Transverse colon (tissue), 4 donors: ENCODE results near the gene DCAF17. TPM values are rescaled to one million over a fixed set of nuclear protein-coding genes. Genes with fewer than 3 reads are reported as not detected.
A peak's percentile ranks its signal among the peaks of the same experiment; 100 is the strongest.
"Not testable (repeated sequence)": the region's sequence is repeated elsewhere in the genome, so short reads cannot be mapped to it uniquely, and the experiment has no call there.

Experiments
- DNase-seq: peaks from one replicate; pipeline ENCODE4 v3.0.0-alpha.2; 2019
- H3K27ac ChIP-seq, 4 donors: fragments of 200-600 bp; sonication (generic); 2 replicates each; pipeline ENCODE4 v1.5.1; 2016 to 2018; ENCODE audit warnings: inconsistent platforms in 4 of 4
- H3K27me3 ChIP-seq: fragments of 200-600 bp; sonication (generic); 2 replicates; pipeline ENCODE4 v1.5.1; 2017; ENCODE audit warnings: inconsistent platforms
- H3K36me3 ChIP-seq, 4 donors: fragments of 200-600 bp; sonication (generic); 2 replicates each; pipeline ENCODE4 v1.5.1; 2017 to 2019; ENCODE audit warnings: inconsistent platforms in 4 of 4
- H3K4me1 ChIP-seq, 4 donors: fragments of 200-600 bp; sonication (generic); 2 replicates each; pipeline ENCODE4 v1.5.1; 2017 to 2020; ENCODE audit warnings: inconsistent platforms in 4 of 4
- H3K4me3 ChIP-seq, 4 donors: fragments of 200-600 bp; sonication (generic); 1 replicate in 1 of 4; 2 replicates in 3 of 4; pipeline versions ENCODE4 v1.5.1 to v1.6.1; 2017 to 2019; ENCODE audit warnings: inconsistent platforms in 4 of 4
- H3K9me3 ChIP-seq, 2 donors: fragments of 200-600 bp; sonication (generic); 2 replicates each; pipeline ENCODE4 v1.5.1; 2017 to 2019; ENCODE audit warnings: inconsistent platforms in 2 of 2
- EP300 ChIP-seq: sonication (generic); formaldehyde crosslinking; IDR thresholded peaks from one replicate; pipeline ENCODE4 v1.6.1; 2017; ENCODE audit warnings: antibody characterized with exemption, low read depth
- POLR2A ChIP-seq: fragments of 450-650 bp; IDR thresholded peaks from one replicate; pipeline ENCODE4 v1.6.1; 2016; ENCODE audit warnings: antibody characterized with exemption, mild to moderate bottlenecking, moderate library complexity
- POLR2AphosphoS5 ChIP-seq, 3 donors: sonication (generic); formaldehyde crosslinking; IDR thresholded peaks; one replicate each; pipeline ENCODE4 v1.6.1; 2016; ENCODE audit warnings: antibody characterized with exemption in 3 of 3
- WGBS, 2 donors: methylation state at CpG; one replicate each; pipeline ENCODE4 v1.1.5; 2018; ENCODE audit warnings: low coverage in 1 of 2; 5-methylcytosine and 5-hydroxymethylcytosine counted together
- in situ Hi-C, 4 donors: fragments of 200-750 bp; cut with MboI; loops; one replicate each; pipeline versions ENCODE4 v1.15.0 to v1.15.1; 2017; ENCODE audit warnings: low sequenced_read_pairs in 3 of 4, low pct_ligation_motif_present in 1 of 4, low pct_unique_long_range_greater_than_20kb in 1 of 4
- intact Hi-C: fragments of 100-400 bp; cut with DNase I; formaldehyde crosslinking; loops from one replicate; pipeline ENCODE4 v1.15.1; 2023; ENCODE audit warnings: low total_unique reads
- total RNA-seq, 4 donors: library from RNA; depleted of rRNA; stranded (reverse); fragments of >200 nt; gene quantifications; one replicate each; pipeline ENCODE4 v1.1.0, GENCODE V29; 2016
- TF ChIP-seq, protein P1 (sequence below), 5 experiments: fragments of 200-600 bp in 3 of 5; fragments of 450-650 bp in 2 of 5; sonication (generic) in 3 of 5; IDR thresholded peaks; 1 replicate in 2 of 5; 2 replicates in 3 of 5; pipeline ENCODE4 v1.5.1; 2016 to 2017; ENCODE audit warnings: antibody characterized with exemption in 5 of 5, inconsistent platforms in 3 of 5, mild to moderate bottlenecking in 2 of 5, moderate library complexity in 1 of 5

The DCAF17 gene
- total RNA-seq, 4 donors from 2014 or later = 6.2 to 24.7 (median 19.2) TPM

DNA sequence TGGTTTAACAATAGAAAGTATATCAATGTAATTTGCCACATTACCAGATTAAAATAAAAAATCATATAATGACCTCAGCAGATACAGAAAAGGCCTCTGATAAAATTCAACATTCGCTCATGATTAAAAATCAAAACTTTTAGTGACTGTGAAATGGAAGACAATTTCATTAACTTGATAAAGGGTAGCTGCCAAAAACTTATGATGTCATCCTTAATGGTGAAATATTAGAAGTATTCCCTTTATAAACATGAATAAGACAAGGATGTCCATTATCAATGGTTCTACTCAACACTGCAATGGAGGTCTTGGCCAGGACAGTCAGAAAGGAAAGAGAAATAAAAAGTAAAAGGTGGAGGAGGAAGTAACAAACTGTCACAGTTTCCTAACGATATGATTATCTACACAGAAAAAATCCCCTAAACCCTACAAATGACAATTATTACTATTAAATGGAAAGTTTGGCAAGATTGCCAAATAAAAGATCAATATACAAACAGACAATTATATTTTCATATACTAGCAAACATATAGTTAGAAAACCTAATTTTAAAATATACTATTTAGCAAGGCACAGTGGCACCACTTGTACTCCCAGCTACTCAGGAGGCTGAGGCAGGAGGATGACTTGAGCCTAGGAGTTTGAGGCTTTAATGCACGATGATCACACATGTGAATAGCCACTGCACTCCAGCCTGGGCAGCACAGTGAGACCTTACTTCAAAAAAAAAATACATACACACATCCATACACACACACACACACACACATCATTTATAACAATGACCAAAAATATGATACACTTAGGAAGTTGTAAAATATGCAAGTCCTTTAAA lies 13.1 kb upstream of the DCAF17 start:
- H3K9me3 ChIP-seq = peaks cover 6% of the 10 kb centered on the region in 2 donors
- TF ChIP-seq EP300 (no peak), POLR2A (no peak), POLR2AphosphoS5 (IDR thresholded peaks at IDR 0.05) (no peak)
- TF ChIP-seq, protein P1, sequence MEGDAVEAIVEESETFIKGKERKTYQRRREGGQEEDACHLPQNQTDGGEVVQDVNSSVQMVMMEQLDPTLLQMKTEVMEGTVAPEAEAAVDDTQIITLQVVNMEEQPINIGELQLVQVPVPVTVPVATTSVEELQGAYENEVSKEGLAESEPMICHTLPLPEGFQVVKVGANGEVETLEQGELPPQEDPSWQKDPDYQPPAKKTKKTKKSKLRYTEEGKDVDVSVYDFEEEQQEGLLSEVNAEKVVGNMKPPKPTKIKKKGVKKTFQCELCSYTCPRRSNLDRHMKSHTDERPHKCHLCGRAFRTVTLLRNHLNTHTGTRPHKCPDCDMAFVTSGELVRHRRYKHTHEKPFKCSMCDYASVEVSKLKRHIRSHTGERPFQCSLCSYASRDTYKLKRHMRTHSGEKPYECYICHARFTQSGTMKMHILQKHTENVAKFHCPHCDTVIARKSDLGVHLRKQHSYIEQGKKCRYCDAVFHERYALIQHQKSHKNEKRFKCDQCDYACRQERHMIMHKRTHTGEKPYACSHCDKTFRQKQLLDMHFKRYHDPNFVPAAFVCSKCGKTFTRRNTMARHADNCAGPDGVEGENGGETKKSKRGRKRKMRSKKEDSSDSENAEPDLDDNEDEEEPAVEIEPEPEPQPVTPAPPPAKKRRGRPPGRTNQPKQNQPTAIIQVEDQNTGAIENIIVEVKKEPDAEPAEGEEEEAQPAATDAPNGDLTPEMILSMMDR (IDR thresholded peaks at IDR 0.05) = no peak
- no peak overlapping the region for H3K4me3 ChIP-seq
- no peaks in the 10 kb centered on the region for H3K36me3 ChIP-seq
- DNase-seq = no peak
- no peak overlapping the region for H3K27ac ChIP-seq
- H3K27me3 ChIP-seq = no peaks in the 10 kb centered on the region
- in situ Hi-C loops (loop anchor here (10.0 to 25.0 kb wide), 3 partner anchors 259 to 459 kb away; partner anchors contain the start of gene TLK1 (in 3 of the 4)), intact Hi-C loops (no loop called here)
- H3K4me1 ChIP-seq = no peaks in the 10 kb centered on the region
- WGBS, 2 donors = 74 to 84% methylated on average over 3 of the region's 3 CpGs

DNA sequence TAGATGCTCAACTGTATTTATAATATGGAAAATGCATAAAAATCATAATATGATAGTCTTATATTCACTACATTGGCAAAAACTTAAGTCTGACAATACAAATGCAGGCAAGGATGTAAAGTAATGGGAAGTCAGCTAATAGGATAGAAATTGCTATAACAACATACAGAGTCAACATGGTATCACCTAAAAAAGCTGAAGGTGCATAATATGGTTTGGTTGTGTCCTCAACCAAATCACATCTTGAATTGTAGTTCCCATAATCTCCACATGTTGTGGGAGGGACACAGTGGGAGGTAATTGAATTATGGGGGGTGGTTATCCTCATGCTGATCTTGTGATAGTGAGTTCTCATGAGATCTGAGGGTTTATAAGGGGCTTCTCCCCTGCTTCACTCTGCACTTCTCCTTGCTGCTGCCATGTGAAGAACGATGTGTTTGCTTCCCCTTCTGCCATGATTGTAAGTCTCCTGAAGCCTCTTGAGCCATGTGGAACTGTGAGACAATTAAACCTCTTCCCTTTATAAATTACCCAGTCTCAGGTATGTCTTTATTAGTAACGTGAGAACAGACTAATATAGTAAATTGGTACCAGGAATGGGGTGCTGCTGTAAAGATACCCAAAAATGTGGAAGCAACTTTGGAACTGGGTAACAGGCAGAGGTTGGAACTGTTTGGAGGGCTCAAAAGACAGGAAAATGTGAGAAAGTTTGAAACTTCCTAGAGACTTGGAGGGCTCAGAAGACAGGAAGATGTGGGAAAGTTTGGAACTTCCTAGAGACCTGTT lies 11.1 kb upstream of the DCAF17 start:
- 92% methylated on average over 2 of the region's 2 CpGs; no CpG with 5 or more reads in 1 of the 2 donors for WGBS, 2 donors
- in situ Hi-C loops = loop anchor here (10.0 to 25.0 kb wide), 3 partner anchors 261 to 461 kb away; partner anchors contain the start of gene TLK1 (in 3 of the 4)
- H3K36me3 ChIP-seq, H3K9me3 ChIP-seq, intact Hi-C loops, H3K4me3 ChIP-seq, H3K27me3 ChIP-seq, H3K4me1 ChIP-seq, DNase-seq, H3K27ac ChIP-seq: not testable (repeated sequence)

DNA sequence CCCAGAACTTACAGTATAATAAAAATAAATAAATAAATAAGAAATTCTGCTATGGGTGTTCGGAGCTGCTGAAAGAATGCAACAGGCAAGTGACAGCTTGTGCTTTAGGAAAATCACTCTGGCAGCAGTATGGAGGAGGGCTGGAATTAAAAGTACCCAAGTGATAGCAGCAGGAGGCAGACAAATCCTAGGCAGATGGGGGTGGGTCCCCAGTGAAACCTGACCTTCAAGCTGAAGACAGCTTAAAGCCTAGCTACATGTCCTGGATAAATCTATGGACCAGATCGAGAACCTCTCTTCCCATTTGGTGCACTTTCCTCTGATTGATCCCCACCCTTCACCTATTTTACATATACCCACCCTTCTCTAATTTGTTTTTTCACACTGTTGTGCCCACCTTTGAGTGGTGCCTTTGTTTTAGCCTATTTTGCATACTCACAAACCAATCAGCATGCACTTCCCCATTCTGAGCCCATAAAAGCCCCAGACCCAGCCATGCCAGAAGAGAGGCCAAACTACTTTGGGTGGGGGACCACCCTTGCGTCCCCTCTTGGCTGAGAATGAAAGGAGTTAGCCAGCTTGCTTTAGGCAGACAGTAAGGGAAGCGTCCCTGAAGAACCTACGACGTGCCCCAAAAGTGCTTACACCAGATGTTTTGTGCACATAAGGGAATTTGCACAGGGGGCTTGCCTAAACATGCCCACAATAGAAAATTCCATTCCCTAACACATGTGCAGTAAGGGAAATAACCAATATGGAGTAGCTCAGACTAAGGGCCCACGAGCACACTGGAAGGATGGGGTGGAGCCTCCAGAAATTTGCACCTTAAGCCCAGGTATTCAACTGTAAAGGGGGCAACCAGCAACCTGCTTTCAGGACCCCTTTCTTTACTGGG lies 3.3 kb upstream of the DCAF17 start:
- no peaks in the 10 kb centered on the region for H3K9me3 ChIP-seq
- intact Hi-C loops = loop anchor here (10.0 kb wide), 2 partner anchors 94 to 276 kb away; partner anchors contain the start of gene CYBRD1
- no peaks in the 10 kb centered on the region for H3K36me3 ChIP-seq
- no peaks in the 10 kb centered on the region for H3K27me3 ChIP-seq
- TF ChIP-seq, protein P1 (IDR thresholded peaks at IDR 0.05) = no peak
- TF ChIP-seq POLR2A (no peak), POLR2AphosphoS5 (IDR thresholded peaks at IDR 0.05) (no peak), EP300 (no peak)
- peak overlapping the region in 3 of 4 donors; percentile 28 to 98 (median 39) for H3K27ac ChIP-seq
- WGBS, 2 donors = 88 to 96% methylated on average over 1 to 7 of the region's 7 CpGs
- DNase-seq = no peak
- H3K4me3 ChIP-seq = no peak overlapping the region
- peaks cover 7 to 24% (median 13%) of the 10 kb centered on the region in 4 donors for H3K4me1 ChIP-seq
- in situ Hi-C loops = no loop called here

DNA sequence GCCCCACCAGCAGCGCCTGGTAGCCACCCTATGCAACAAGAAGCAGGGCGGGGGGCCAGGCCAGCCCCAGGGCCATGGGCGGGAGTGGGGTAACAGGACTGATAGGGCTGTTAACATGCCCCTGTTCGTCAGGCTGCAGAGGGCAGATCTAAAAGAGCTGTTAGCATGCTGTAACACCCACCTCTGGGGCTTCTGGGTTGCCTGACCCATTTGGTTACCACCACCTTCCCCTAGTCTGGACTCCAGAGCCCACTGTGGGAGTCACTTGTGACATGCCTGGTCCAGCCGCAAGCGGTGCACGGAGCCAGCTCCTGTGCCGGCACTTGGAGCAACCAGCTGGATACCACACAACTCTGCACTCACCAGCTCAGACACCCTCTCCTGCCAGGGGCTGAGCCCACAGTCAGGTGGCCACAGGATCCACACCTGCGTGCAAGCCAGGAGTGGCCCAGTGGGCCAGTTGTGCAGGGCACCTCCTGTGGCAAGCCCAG lies 2.3 kb upstream of the DCAF17 start:
- H3K36me3 ChIP-seq = no peaks in the 10 kb centered on the region
- H3K4me1 ChIP-seq = peaks cover 7 to 25% (median 13%) of the 10 kb centered on the region in 4 donors
- WGBS, 2 donors = 96 to 100% methylated on average over 1 to 9 of the region's 9 CpGs
- in situ Hi-C loops = no loop called here
- peak overlapping the region; percentile 28 to 98 (median 68) for H3K27ac ChIP-seq
- DNase-seq = no peak
- H3K9me3 ChIP-seq = no peaks in the 10 kb centered on the region
- no peak overlapping the region for H3K4me3 ChIP-seq
- no peaks in the 10 kb centered on the region for H3K27me3 ChIP-seq
- TF ChIP-seq EP300 (no peak), POLR2AphosphoS5 (IDR thresholded peaks at IDR 0.05) (no peak), POLR2A (no peak)
- TF ChIP-seq, protein P1 (IDR thresholded peaks at IDR 0.05) = no peak
- intact Hi-C loops = loop anchor here (10.0 kb wide), 2 partner anchors 93 to 277 kb away; partner anchors contain the start of gene CYBRD1
